CMK (cell line): ENCODE results near the gene FGG.

ENCODE experiments used
- DNase-seq: peaks from one replicate; pipeline ENCODE4 v3.0.0-alpha.2; 2010; ENCODE audit warnings: low read depth

Gene FGG

DNA sequence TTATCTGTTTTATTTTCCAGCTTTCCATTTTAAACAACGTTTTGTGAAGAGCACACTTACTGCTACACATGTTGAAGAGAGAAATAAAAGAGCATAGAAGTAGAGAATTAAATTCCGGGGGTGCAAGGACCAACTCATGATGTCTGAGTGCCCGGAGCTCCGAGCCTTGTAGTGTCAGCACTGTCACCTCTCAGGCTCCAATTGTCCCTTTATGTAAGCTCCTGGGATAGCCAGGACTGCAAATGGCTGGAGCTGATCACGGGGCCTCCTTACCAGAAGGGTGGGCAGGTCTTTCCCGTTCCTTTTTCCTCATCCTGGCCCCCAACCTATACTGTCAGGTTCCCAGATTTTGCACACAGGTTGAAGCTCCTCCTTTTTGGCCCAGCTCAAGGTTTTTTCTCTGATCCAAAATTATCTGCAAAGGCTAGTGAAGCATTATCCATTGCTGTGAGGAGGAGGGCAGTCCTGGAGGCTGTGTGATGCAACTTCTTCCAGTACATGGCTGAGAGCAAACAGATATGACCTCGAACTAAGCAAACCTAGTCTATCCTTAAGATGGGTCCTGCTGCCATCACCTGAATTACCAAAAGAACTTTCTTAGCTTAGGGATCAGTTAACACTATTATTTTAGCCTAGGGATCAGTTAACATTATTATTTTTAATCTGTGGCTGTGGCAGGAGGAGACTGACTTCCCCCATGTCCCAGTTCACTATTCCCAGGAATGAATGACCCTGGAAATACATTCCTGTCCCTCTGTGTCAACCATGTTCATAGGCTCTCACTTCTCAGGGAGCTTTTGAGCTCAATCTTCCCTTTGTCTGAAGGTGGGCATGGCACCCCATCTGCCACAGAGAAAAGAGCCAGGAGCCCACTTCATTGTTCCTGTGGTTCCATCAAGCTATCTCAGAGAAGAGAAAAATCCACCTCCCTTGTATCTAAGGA, at the start of gene FGG:
FGG (minus strand) TSS at position 185 of the 943 bp plus-strand sequence; CDS start at position 138, 47 bp downstream.
- no peak for DNase-seq

- no peak for DNase-seq
These were observed 47.6 kb upstream of the FGG start for GRCh38 chr4:154660052-154660451.

GRCh38 chr4:154658680-154659405, 46.4 kb upstream of the FGG start:
- DNase-seq: no peak

DNA sequence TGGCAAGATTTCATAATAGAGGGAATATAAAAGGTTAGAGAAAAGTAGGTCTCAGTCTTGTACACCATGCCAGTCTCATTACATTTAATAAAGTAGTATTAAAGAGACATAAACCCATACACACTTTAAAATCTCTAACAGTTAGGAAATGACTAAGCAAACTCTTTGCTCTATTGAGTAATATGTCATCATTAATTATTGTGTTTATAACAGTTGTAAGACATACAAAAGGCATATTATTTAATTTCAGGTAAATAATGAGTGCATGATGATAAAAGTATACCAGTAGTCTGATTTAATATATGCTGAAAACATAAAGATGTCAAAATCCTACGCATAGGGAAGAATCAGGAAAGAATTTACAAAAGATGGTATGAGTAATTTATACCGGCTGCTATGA, 31.0 kb upstream of the FGG start:
- no peak for DNase-seq

- DNase-seq: no peak
These were observed 30.0 kb upstream of the FGG start for GRCh38 chr4:154642373-154643009.

DNA sequence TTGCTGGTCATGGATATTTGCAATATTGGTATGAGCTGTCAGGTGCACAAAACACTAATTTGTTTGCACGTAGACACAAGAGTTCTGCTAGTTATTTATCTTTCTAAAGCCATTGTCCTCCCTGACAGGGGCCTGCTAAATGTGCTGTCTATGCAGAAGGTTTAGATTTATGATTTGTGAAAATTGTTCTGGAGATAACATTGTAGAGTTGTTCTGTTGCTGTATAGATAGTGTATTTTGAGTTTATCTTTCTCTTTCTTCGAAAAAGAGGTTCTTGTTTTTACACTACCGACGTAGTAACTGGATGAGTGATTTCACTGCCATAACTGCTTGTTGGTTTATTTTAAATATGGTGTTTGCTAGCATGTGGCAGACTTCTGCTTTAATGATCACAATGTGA, 28.5 kb upstream of the FGG start:
- DNase-seq: no peak

- DNase-seq: no peak
These were observed 21.6 kb upstream of the FGG start for GRCh38 chr4:154634058-154634457.

DNA sequence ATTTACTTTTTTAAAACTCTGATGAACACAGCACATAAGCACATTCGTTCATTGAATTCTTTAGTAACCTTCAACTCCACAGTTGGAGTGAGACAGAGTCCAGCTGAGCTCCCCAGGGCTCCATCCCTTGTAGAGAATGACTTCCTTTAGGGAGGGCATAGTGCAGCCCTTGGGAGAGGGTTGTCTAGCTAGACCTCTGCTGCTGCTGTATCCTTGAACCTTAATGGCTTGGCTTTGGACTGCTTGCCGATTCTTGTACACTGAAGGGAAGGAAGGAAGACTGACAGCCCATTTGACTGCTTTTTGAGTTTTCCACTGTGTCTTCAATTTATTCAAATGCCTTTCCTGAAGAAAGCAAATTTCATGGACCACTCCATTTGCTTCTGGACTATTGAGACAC, 19.4 kb upstream of the FGG start:
- DNase-seq: no peak

- no peak for DNase-seq
These were observed 17.9 kb upstream of the FGG start for GRCh38 chr4:154630324-154630723.

GRCh38 chr4:154626793-154627484, 14.5 kb upstream of the FGG start:
- no peak for DNase-seq

- DNase-seq: no peak
These were observed 13.5 kb upstream of the FGG start for GRCh38 chr4:154625971-154626370.

GRCh38 chr4:154623995-154624394, 11.5 kb upstream of the FGG start:
- no peak for DNase-seq

GRCh38 chr4:154623436-154623835, 11.0 kb upstream of the FGG start:
- no peak for DNase-seq

- no peak for DNase-seq
These were observed 10.1 kb upstream of the FGG start for GRCh38 chr4:154622598-154622997.

DNA sequence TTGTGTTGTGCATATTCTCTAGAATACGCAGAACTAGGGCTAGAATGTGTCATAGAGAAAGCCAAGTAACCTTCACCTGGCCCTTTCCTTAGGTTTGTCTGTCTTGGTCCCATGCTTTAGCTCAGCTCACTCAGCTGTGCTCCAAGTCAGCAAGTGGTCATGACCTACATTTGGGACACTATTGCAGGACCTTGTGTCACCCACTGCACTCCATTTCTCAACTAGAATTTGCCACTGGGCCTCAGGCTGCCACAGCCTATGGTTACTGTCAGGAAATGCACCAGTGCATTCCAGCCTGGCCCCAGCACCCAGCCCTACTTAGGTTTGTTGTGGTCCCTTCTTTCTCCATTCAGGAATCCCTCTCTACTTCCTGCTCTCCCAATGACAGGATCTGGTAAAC, 7.7 kb upstream of the FGG start:
- no peak for DNase-seq

GRCh38 chr4:154618708-154619315, 6.4 kb upstream of the FGG start:
- no peak for DNase-seq

DNA sequence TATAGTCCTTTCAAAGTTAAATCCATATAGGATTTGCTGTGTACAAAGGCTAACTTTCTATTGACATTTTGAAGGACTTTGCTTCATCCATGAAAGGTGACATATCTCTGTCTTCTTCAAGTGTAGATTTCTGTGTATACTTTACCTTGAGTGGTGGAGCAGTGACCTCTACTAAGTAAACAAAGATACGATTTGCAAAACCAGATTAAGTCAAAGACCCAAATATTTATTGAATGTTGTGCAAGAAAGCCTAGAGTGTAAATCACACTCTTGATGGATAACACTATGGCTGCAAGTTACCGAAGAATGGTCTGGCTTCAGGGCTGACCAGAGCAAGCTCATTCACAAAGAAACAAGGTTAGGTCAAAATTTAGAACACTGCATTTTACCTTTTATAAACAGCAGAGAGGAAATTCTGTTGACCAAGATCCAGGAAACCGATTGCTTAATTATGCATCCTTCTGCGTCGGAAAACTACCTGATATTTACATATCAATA, 5.4 kb upstream of the FGG start:
- DNase-seq: no peak

- no peak for DNase-seq
These were observed 4.3 kb upstream of the FGG start for GRCh38 chr4:154616731-154617130.

DNA sequence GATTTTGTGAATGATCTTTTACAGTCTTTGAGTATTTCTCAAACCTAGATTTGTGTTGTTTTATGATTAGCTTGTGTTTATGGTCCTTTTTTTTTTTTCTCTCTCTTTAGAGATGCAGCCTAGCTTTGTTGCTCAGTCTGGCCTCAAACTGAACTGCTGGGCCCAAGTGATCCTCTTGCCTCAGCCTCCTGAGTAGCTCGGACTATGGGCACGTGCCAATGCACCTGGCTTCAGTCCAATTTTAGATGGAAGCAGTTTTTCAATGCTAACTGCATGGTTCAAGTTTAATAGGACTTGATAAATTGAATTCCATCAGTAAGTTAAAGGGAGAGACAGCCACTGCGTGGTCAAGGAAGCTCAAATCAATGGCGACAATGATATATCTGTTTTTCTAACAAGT, 3.8 kb upstream of the FGG start:
- DNase-seq: no peak

DNA sequence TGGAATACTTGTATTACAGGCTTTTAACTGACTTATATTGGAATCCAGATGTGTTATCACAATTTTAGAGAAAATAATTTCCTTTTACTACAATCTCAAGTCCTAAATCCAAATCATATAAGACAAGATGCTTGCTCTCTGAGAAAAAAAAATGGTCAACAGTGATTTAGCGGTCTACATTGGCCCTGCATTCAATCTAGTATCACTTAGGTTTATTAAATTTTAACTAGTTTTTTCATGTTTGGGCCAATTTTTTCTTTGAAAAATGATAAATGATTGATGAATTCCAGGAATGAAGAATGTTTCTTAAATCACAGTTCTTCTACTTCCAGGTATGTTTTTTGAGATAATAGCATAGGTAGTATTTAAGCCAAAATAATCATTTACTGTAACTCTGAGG, 2.8 kb upstream of the FGG start:
- no peak for DNase-seq

GRCh38 chr4:154614306-154614705, 1.9 kb upstream of the FGG start:
- no peak for DNase-seq

- no peak for DNase-seq
These were observed 623 bp downstream of the FGG start for GRCh38 chr4:154611833-154612232.
